ENCODE results near the gene NFAT5.

- TF ChIP-seq YY1 (IDR thresholded peaks at IDR 0.05; ENCODE audit: insufficient read depth, insufficient read length): no peak
- no peak for TF ChIP-seq SUZ12 (IDR thresholded peaks at IDR 0.05; ENCODE audit: extremely low read depth, insufficient read depth, insufficient read length)
Observed at GRCh38 chr16:69660166-69660565, 94.4 kb downstream of the NFAT5 start.

All from NT2/D1 (cell line).